Tibial artery (tissue), 4 donors: ENCODE results near the gene ITSN1.

Source experiments
- DNase-seq, 2 donors: peaks; one replicate each; pipeline ENCODE4 v3.0.0-alpha.2; 2019
- H3K27ac ChIP-seq, 2 donors: fragments of 200-600 bp; sonication (generic) in 1 of 2; 1 replicate in 1 of 2; 2 replicates in 1 of 2; pipeline ENCODE4 v1.5.1; 2018 to 2019; ENCODE audit warnings: mild to moderate bottlenecking in 1 of 2
- H3K27me3 ChIP-seq, 2 donors: fragments of 200-600 bp; sonication (generic) in 1 of 2; one replicate each; pipeline versions ENCODE4 v1.5.1 to v1.6.0; 2016 to 2019
- H3K36me3 ChIP-seq, 3 donors: fragments of 200-600 bp; sonication (generic) in 2 of 3; one replicate each; pipeline ENCODE4 v1.5.1; 2016 to 2019; ENCODE audit warnings: mild to moderate bottlenecking in 2 of 3
- H3K4me1 ChIP-seq, 4 donors: fragments of 200-600 bp; sonication (generic) in 2 of 4; 1 replicate in 3 of 4; 2 replicates in 1 of 4; pipeline ENCODE4 v1.5.1; 2016 to 2019
- H3K4me3 ChIP-seq, 2 donors: fragments of 200-600 bp; sonication (generic) in 1 of 2; 1 replicate in 1 of 2; 2 replicates in 1 of 2; pipeline ENCODE4 v1.5.1; 2018 to 2019; ENCODE audit warnings: mild to moderate bottlenecking in 2 of 2
- H3K9me3 ChIP-seq, 3 donors: fragments of 200-600 bp; sonication (generic) in 1 of 3; one replicate each; pipeline ENCODE4 v1.5.1; 2016 to 2019
- CTCF ChIP-seq, 2 experiments: fragments of 200-600 bp in 1 of 2; fragments of 450-650 bp in 1 of 2; IDR thresholded peaks; one replicate each; pipeline ENCODE4 v1.5.1; 2017 to 2019; ENCODE audit warnings: antibody characterized with exemption in 2 of 2, mild to moderate bottlenecking in 1 of 2, moderate library complexity in 1 of 2
- intact Hi-C: fragments of 100-400 bp; cut with DNase I; formaldehyde crosslinking; loops from one replicate; pipeline ENCODE4 v1.15.0; 2023; ENCODE audit warnings: low total_unique reads

Gene ITSN1

GRCh38 chr21:33856893-33857527 is 214.7 kb downstream of the ITSN1 start:
- Histone ChIP-seq H3K36me3 (no peaks in the 10 kb centered on the region), H3K27me3 (no peaks in the 10 kb centered on the region), H3K4me3 (no peak overlapping the region), H3K9me3 (no peaks in the 10 kb centered on the region), H3K4me1 (peaks cover 0 to 21% (median 4%) of the 10 kb centered on the region in 4 donors), H3K27ac (no peak overlapping the region)
- no peak for DNase-seq
- TF ChIP-seq CTCF (IDR thresholded peaks at IDR 0.05): no peak
- intact Hi-C loops: no loop called here

- Histone ChIP-seq H3K9me3 (no peaks in the 10 kb centered on the region), H3K27ac (peak overlapping the region in 1 of 2 donors; percentile 65), H3K4me3 (no peak overlapping the region), H3K27me3 (no peaks in the 10 kb centered on the region), H3K4me1 (peaks cover 0 to 21% (median 4%) of the 10 kb centered on the region in 4 donors), H3K36me3 (no peaks in the 10 kb centered on the region)
- no peak for DNase-seq
- intact Hi-C loops: no loop called here
- no peak for TF ChIP-seq CTCF (IDR thresholded peaks at IDR 0.05)
Measured at GRCh38 chr21:33857846-33858666, 215.8 kb downstream of the ITSN1 start.

GRCh38 chr21:33858667-33859372 is 216.5 kb downstream of the ITSN1 start:
- DNase-seq: peak in 1 of 2 donors; percentile 29
- Histone ChIP-seq H3K27ac (peak overlapping the region; percentile 45 to 65), H3K4me1 (peaks cover 0 to 21% (median 4%) of the 10 kb centered on the region in 4 donors), H3K4me3 (no peak overlapping the region), H3K36me3 (no peaks in the 10 kb centered on the region), H3K27me3 (no peaks in the 10 kb centered on the region), H3K9me3 (no peaks in the 10 kb centered on the region)
- TF ChIP-seq CTCF (IDR thresholded peaks at IDR 0.05): no peak
- intact Hi-C loops: no loop called here

- H3K9me3 ChIP-seq: no peaks in the 10 kb centered on the region
- TF ChIP-seq CTCF (IDR thresholded peaks at IDR 0.05): no peak
- peaks cover 0 to 21% (median 4%) of the 10 kb centered on the region in 4 donors for H3K4me1 ChIP-seq
Measured at GRCh38 chr21:33859373-33860102, 217.2 kb downstream of the ITSN1 start.

GRCh38 chr21:33860332-33860879 is 218.1 kb downstream of the ITSN1 start:
- H3K4me3 ChIP-seq: no peak overlapping the region
- no peak for TF ChIP-seq CTCF (IDR thresholded peaks at IDR 0.05)
- H3K9me3 ChIP-seq: no peaks in the 10 kb centered on the region
- intact Hi-C loops: no loop called here
- no peak overlapping the region for H3K27ac ChIP-seq
- peaks cover 0 to 17% (median 3%) of the 10 kb centered on the region in 4 donors for H3K4me1 ChIP-seq
- no peak for DNase-seq
- no peaks in the 10 kb centered on the region for H3K36me3 ChIP-seq
- no peaks in the 10 kb centered on the region for H3K27me3 ChIP-seq

More at GRCh38 chr21:33859373-33860102, 217.2 kb downstream of the ITSN1 start:
- Histone ChIP-seq H3K27me3 (no peaks in the 10 kb centered on the region), H3K27ac (peak overlapping the region; percentile 45 to 65), H3K36me3 (no peaks in the 10 kb centered on the region), H3K4me3 (no peak overlapping the region)
- intact Hi-C loops: no loop called here
- no peak for DNase-seq
